C4-2B (cell line): ENCODE data around the gene TEX35.

ENCODE experiments used
- ZFX ChIP-seq: fragments of 450-650 bp; IDR thresholded peaks from 2 replicates; pipeline ENCODE4 v1.6.1; 2017
- TF ChIP-seq, protein P1 (sequence below): fragments of 450-650 bp; conservative IDR thresholded peaks from 2 replicates; pipeline ENCODE4 v1.5.1; 2017; ENCODE audit warnings: mild to moderate bottlenecking

DNA sequence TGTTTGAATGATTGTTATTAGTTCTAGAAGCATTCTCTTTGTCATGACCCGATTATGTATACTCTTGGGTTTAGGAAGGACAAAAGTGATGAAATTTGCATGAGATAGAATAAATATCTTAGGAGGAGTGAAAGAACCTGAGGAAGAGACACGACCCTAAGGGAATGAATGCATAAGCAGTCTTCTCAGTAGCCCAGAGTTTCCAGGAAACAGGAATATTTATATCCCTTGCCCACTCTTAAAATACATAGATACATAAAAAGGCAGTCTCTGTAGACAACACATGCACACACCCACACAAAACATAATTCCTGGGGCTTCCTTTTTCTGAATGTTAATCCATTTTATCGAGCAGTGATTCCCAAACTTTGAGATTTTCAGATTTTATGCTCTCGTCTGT is 35.5 kb upstream of the TEX35 start:
- TF ChIP-seq, protein P1, sequence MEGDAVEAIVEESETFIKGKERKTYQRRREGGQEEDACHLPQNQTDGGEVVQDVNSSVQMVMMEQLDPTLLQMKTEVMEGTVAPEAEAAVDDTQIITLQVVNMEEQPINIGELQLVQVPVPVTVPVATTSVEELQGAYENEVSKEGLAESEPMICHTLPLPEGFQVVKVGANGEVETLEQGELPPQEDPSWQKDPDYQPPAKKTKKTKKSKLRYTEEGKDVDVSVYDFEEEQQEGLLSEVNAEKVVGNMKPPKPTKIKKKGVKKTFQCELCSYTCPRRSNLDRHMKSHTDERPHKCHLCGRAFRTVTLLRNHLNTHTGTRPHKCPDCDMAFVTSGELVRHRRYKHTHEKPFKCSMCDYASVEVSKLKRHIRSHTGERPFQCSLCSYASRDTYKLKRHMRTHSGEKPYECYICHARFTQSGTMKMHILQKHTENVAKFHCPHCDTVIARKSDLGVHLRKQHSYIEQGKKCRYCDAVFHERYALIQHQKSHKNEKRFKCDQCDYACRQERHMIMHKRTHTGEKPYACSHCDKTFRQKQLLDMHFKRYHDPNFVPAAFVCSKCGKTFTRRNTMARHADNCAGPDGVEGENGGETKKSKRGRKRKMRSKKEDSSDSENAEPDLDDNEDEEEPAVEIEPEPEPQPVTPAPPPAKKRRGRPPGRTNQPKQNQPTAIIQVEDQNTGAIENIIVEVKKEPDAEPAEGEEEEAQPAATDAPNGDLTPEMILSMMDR: no peak
- no peak for TF ChIP-seq ZFX
